ENCODE results near the gene DAB2. TPM values are rescaled to one million over a fixed set of nuclear protein-coding genes. Genes with fewer than 3 reads are reported as not detected.
"Not testable (repeated sequence)": the region's sequence is repeated elsewhere in the genome, so short reads cannot be mapped to it uniquely, and the experiment has no call there.

Gene DAB2
- total and polyA plus RNA-seq, 4 donors = 29.6 to 112 (median 69.8) TPM

GRCh38 chr5:39337252-39337915, 87.4 kb downstream of the DAB2 start:
- H3K36me3 ChIP-seq (ENCODE audit: control insufficient read depth in 4 of 4, insufficient read depth in 4 of 4, low read length in 4 of 4) = no peaks in the 10 kb centered on the region
- no peak overlapping the region for H3K27ac ChIP-seq (ENCODE audit: low read depth in 1 of 2, low read length in 1 of 2)
- no peak overlapping the region for H3K4me3 ChIP-seq
- 84 to 97% methylated on average over 1 of the region's 1 CpG for WGBS, 2 donors
- ATAC-seq (ENCODE audit: insufficient read depth, low FRiP score) = no peak
- no peaks in the 10 kb centered on the region for H3K27me3 ChIP-seq (ENCODE audit: control insufficient read depth in 3 of 3, insufficient read depth in 3 of 3, low read length in 2 of 3)
- H3K9me3 ChIP-seq (ENCODE audit: control insufficient read depth in 4 of 4, insufficient read depth in 3 of 4, low read length in 3 of 4) = peaks cover 0 to 3% (median 0%) of the 10 kb centered on the region in 4 donors
- H3K9ac ChIP-seq (ENCODE audit: insufficient read depth in 1 of 2, low read length in 2 of 2) = no peak overlapping the region
- TF ChIP-seq CTCF (IDR thresholded peaks at IDR 0.05; ENCODE audit: control extremely low read depth, extremely low read depth) = no peak
- no peak for DNase-seq
- H3K4me1 ChIP-seq (ENCODE audit: control insufficient read depth in 5 of 5, insufficient read depth in 5 of 5, low read length in 5 of 5) = peaks cover 0 to 9% (median 0%) of the 10 kb centered on the region in 5 donors

- not testable (repeated sequence) for H3K4me3 ChIP-seq; H3K9me3 ChIP-seq (ENCODE audit: control insufficient read depth in 4 of 4, insufficient read depth in 3 of 4, low read length in 3 of 4); H3K9ac ChIP-seq (ENCODE audit: insufficient read depth in 1 of 2, low read length in 2 of 2); H3K27ac ChIP-seq (ENCODE audit: low read depth in 1 of 2, low read length in 1 of 2); H3K27me3 ChIP-seq (ENCODE audit: control insufficient read depth in 3 of 3, insufficient read depth in 3 of 3, low read length in 2 of 3); ATAC-seq (ENCODE audit: insufficient read depth, low FRiP score); H3K36me3 ChIP-seq (ENCODE audit: control insufficient read depth in 4 of 4, insufficient read depth in 4 of 4, low read length in 4 of 4); DNase-seq; H3K4me1 ChIP-seq (ENCODE audit: control insufficient read depth in 5 of 5, insufficient read depth in 5 of 5, low read length in 5 of 5)
- WGBS, 2 donors = 93 to 97% methylated on average over 10 to 27 of the region's 27 CpGs
These were observed 90.5 kb downstream of the DAB2 start for GRCh38 chr5:39334296-39334695.

- Histone ChIP-seq H3K9me3 (ENCODE audit: control insufficient read depth in 4 of 4, insufficient read depth in 3 of 4, low read length in 3 of 4) (peaks cover 0 to 3% (median 0%) of the 10 kb centered on the region in 4 donors), H3K27me3 (ENCODE audit: control insufficient read depth in 3 of 3, insufficient read depth in 3 of 3, low read length in 2 of 3) (no peaks in the 10 kb centered on the region), H3K4me1 (ENCODE audit: control insufficient read depth in 5 of 5, insufficient read depth in 5 of 5, low read length in 5 of 5) (peaks cover 0 to 9% (median 0%) of the 10 kb centered on the region in 5 donors), H3K9ac (ENCODE audit: insufficient read depth in 1 of 2, low read length in 2 of 2) (no peak overlapping the region), H3K4me3 (no peak overlapping the region), H3K36me3 (ENCODE audit: control insufficient read depth in 4 of 4, insufficient read depth in 4 of 4, low read length in 4 of 4) (no peaks in the 10 kb centered on the region), H3K27ac (ENCODE audit: low read depth in 1 of 2, low read length in 1 of 2) (no peak overlapping the region)
- no peak for TF ChIP-seq CTCF (IDR thresholded peaks at IDR 0.05; ENCODE audit: control extremely low read depth, extremely low read depth)
- DNase-seq = no peak
- ATAC-seq (ENCODE audit: insufficient read depth, low FRiP score) = no peak
- WGBS, 2 donors = 92 to 100% methylated on average over 1 of the region's 1 CpG
These were observed 91.7 kb downstream of the DAB2 start for GRCh38 chr5:39333104-39333503.

- H3K4me3 ChIP-seq = no peak overlapping the region
- no peak overlapping the region for H3K9ac ChIP-seq (ENCODE audit: insufficient read depth in 1 of 2, low read length in 2 of 2)
- 87 to 95% methylated on average over 2 of the region's 2 CpGs for WGBS, 2 donors
- peaks cover 0 to 9% (median 0%) of the 10 kb centered on the region in 5 donors for H3K4me1 ChIP-seq (ENCODE audit: control insufficient read depth in 5 of 5, insufficient read depth in 5 of 5, low read length in 5 of 5)
- peaks cover 0 to 3% (median 0%) of the 10 kb centered on the region in 4 donors for H3K9me3 ChIP-seq (ENCODE audit: control insufficient read depth in 4 of 4, insufficient read depth in 3 of 4, low read length in 3 of 4)
- no peak for ATAC-seq (ENCODE audit: insufficient read depth, low FRiP score)
- H3K27me3 ChIP-seq (ENCODE audit: control insufficient read depth in 3 of 3, insufficient read depth in 3 of 3, low read length in 2 of 3) = no peaks in the 10 kb centered on the region
- TF ChIP-seq CTCF (IDR thresholded peaks at IDR 0.05; ENCODE audit: control extremely low read depth, extremely low read depth) = no peak
- no peaks in the 10 kb centered on the region for H3K36me3 ChIP-seq (ENCODE audit: control insufficient read depth in 4 of 4, insufficient read depth in 4 of 4, low read length in 4 of 4)
- H3K27ac ChIP-seq (ENCODE audit: low read depth in 1 of 2, low read length in 1 of 2) = no peak overlapping the region
- peak in 2 of 3 donors; percentile 37 to 82 for DNase-seq
These were observed 92.9 kb downstream of the DAB2 start for GRCh38 chr5:39331861-39332381.

All from lung (tissue), 12 donors.